ENCODE results near the gene UBE2G1. TPM values are rescaled to one million over a fixed set of nuclear protein-coding genes. Genes with fewer than 3 reads are reported as not detected.

Gene UBE2G1
- total RNA-seq, 1 experiment from 2014 or later, result 56.8 TPM

DNA sequence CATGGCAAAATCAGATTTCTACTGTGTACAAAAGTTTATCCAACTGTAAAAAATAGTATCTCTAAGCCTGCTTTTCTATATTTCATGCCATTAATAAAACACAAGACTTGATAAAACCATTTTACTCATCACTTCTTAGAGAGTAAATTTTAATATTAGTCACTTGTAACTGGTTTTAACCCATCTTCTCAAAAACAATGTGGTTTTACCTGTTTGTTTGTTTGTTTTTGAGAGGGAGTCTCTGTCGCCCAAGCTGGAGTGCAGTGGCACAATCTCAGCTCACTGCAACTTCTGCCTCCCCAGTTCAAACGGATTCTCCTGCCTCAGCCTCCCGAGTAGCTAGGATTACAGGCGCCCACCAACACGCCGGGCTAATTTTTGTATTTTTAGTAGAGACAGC, 32.1 kb downstream of the UBE2G1 start:
- H3K9me3 Mint-ChIP-seq (ENCODE audit: unreplicated experiment), result no peaks in the 10 kb centered on the region
- H3K4me3 Mint-ChIP-seq (ENCODE audit: unreplicated experiment), result no peak overlapping the region
- ChIA-PET POLR2A (no interaction called here), CTCF (no interaction called here)
- TF ChIP-seq CTCF (IDR thresholded peaks at IDR 0.05; ENCODE audit: insufficient read depth in 1 of 2, low read depth in 1 of 2, low read length in 1 of 2, severe bottlenecking in 1 of 2, unreplicated experiment in 1 of 2), result no peak
- H3K27me3 Mint-ChIP-seq (ENCODE audit: insufficient read depth, unreplicated experiment), result no peaks in the 10 kb centered on the region
- H3K4me3 ChIP-seq (ENCODE audit: low read depth, low read length), result no peak overlapping the region
- no peak for DNase-seq
- peaks cover 22% of the 10 kb centered on the region for H3K4me1 Mint-ChIP-seq (ENCODE audit: low read depth, unreplicated experiment)
- no peaks in the 10 kb centered on the region for H3K36me3 Mint-ChIP-seq (ENCODE audit: insufficient read depth, unreplicated experiment)
- intact Hi-C loops (cut with micrococcal nuclease; ENCODE audit: unreplicated experiment), result no loop called here
- H3K27ac Mint-ChIP-seq (ENCODE audit: unreplicated experiment), result no peak overlapping the region
- H3K27me3 ChIP-seq (replicated peaks; ENCODE audit: control insufficient read depth, insufficient read depth, low read length), result no peaks in the 10 kb centered on the region
- no peaks in the 10 kb centered on the region for H3K9me3 ChIP-seq
- peaks cover 15% of the 10 kb centered on the region for H3K4me1 ChIP-seq
- BruUV-seq (replicated peaks), result no TSS peak
- H3K36me3 ChIP-seq (ENCODE audit: control insufficient read depth, insufficient read depth, low read length), result no peaks in the 10 kb centered on the region

DNA sequence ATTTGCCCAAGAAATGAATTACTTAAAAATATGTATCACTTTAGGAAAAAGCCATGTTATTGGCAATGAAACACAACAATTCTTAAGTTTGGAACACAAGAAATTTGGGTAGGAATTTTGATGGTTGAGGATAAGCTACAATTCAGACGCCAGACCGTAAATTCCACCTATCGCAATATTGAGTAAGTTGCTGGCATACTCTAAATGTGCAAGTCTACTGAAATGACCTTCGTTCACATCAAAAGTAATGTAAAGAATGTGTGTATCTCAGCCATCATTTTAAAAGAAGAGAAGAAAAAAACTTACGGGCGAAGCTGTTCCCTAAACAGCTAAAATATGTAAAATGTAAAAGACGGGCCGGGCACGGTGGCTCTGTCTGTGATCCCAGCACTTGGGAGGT, 33.4 kb downstream of the UBE2G1 start:
- Mint-ChIP-seq H3K36me3 (ENCODE audit: insufficient read depth, unreplicated experiment) (no peaks in the 10 kb centered on the region), H3K4me1 (ENCODE audit: low read depth, unreplicated experiment) (peaks cover 22% of the 10 kb centered on the region), H3K4me3 (ENCODE audit: unreplicated experiment) (peak overlapping the region; percentile 38), H3K27me3 (ENCODE audit: insufficient read depth, unreplicated experiment) (no peaks in the 10 kb centered on the region), H3K27ac (ENCODE audit: unreplicated experiment) (peak overlapping the region; percentile 82), H3K9me3 (ENCODE audit: unreplicated experiment) (no peaks in the 10 kb centered on the region)
- Histone ChIP-seq H3K36me3 (ENCODE audit: control insufficient read depth, insufficient read depth, low read length) (no peaks in the 10 kb centered on the region), H3K4me1 (peaks cover 15% of the 10 kb centered on the region), H3K27me3 (replicated peaks; ENCODE audit: control insufficient read depth, insufficient read depth, low read length) (no peaks in the 10 kb centered on the region), H3K4me3 (ENCODE audit: low read depth, low read length) (no peak overlapping the region), H3K9me3 (no peaks in the 10 kb centered on the region)
- no TSS peak for BruUV-seq (replicated peaks)
- intact Hi-C loops (cut with micrococcal nuclease; ENCODE audit: unreplicated experiment), result no loop called here
- ChIA-PET CTCF (interaction anchor here (0.9 kb wide), 1 partner anchor 9 kb away, joined by 4 read pairs; no protein-coding TSS in a partner anchor), POLR2A (interaction anchor here (0.6 kb wide), 1 partner anchor 50 kb away, joined by 3 read pairs; no protein-coding TSS in a partner anchor)
- peak in 1 of 2 experiments; percentile 17 for DNase-seq
- no peak for TF ChIP-seq CTCF (IDR thresholded peaks at IDR 0.05; ENCODE audit: insufficient read depth in 1 of 2, low read depth in 1 of 2, low read length in 1 of 2, severe bottlenecking in 1 of 2, unreplicated experiment in 1 of 2)

GRCh38 chr17:4332296-4332970, 34.0 kb downstream of the UBE2G1 start:
- Histone ChIP-seq H3K36me3 (ENCODE audit: control insufficient read depth, insufficient read depth, low read length) (no peaks in the 10 kb centered on the region), H3K27me3 (replicated peaks; ENCODE audit: control insufficient read depth, insufficient read depth, low read length) (no peaks in the 10 kb centered on the region), H3K4me1 (peaks cover 15% of the 10 kb centered on the region), H3K4me3 (ENCODE audit: low read depth, low read length) (no peak overlapping the region), H3K9me3 (no peaks in the 10 kb centered on the region)
- peak overlapping the region; percentile 82 for H3K27ac Mint-ChIP-seq (ENCODE audit: unreplicated experiment)
- no peaks in the 10 kb centered on the region for H3K9me3 Mint-ChIP-seq (ENCODE audit: unreplicated experiment)
- H3K27me3 Mint-ChIP-seq (ENCODE audit: insufficient read depth, unreplicated experiment), result no peaks in the 10 kb centered on the region
- CTCF ChIA-PET, result interaction anchor here (0.9 kb wide), 1 partner anchor 10 kb away, joined by 4 read pairs; no protein-coding TSS in a partner anchor
- DNase-seq, result peak in 1 of 2 experiments; percentile 8
- peak overlapping the region; percentile 38 for H3K4me3 Mint-ChIP-seq (ENCODE audit: unreplicated experiment)
- H3K4me1 Mint-ChIP-seq (ENCODE audit: low read depth, unreplicated experiment), result peaks cover 25% of the 10 kb centered on the region
- H3K36me3 Mint-ChIP-seq (ENCODE audit: insufficient read depth, unreplicated experiment), result no peaks in the 10 kb centered on the region
- no peak for TF ChIP-seq CTCF (IDR thresholded peaks at IDR 0.05; ENCODE audit: insufficient read depth in 1 of 2, low read depth in 1 of 2, low read length in 1 of 2, severe bottlenecking in 1 of 2, unreplicated experiment in 1 of 2)
- intact Hi-C loops (cut with micrococcal nuclease; ENCODE audit: unreplicated experiment), result no loop called here
- BruUV-seq (replicated peaks), result no TSS peak
- POLR2A ChIA-PET, result interaction anchor here (0.6 kb wide), 1 partner anchor 51 kb away, joined by 3 read pairs; no protein-coding TSS in a partner anchor

Data from Caco-2 (cell line).